HG03354 (cell line): ENCODE measurements around the gene TRPC1.
"Not testable (repeated sequence)": the region's sequence is repeated elsewhere in the genome, so short reads cannot be mapped to it uniquely, and the experiment has no call there.

Experiments
- ATAC-seq: cut with Tn5 transposase; IDR thresholded peaks from one replicate; pipeline ENCODE4 v1.9.1; 2021; ENCODE audit warnings: mild to moderate bottlenecking; ENCODE audit not compliant: unreplicated experiment, poor library complexity, severe bottlenecking

TRPC1 gene

DNA sequence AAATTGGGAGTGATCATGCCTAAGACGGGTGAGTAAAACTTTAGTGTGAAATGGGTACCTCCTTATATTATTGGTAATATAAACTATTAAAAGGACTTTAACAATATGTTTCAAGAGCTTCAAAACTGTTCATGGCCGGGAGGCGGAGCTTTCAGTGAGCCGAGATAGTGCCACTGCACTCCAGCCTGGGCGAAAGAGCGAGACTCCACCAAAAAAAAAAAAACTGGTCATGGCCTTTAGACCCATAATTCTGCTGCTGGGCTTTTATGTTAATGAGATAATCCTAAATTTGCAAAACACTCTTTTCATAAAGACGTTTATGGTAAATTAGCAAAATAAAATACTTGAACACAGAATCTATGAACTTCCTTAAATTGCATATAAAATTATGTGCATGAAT is 22.8 kb downstream of the TRPC1 start:
- ATAC-seq, result no peak

DNA sequence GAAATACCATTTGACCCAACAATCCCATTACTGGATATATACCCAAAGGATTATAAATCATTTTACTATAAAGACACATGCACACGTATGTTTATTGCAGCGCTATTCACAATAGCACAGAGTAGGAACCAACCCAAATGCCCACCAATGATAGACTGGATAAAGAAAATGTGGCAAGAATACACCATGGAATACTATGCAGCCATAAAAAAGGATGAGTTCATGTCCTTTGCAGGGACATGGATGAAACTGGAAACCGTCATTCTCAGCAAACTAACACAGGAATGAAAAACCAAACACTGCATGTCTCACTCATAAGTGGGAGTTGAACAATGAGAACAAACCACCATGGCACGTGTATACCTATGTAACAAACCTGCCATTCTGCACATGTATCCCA is 26.7 kb downstream of the TRPC1 start:
- not testable (repeated sequence) for ATAC-seq

DNA sequence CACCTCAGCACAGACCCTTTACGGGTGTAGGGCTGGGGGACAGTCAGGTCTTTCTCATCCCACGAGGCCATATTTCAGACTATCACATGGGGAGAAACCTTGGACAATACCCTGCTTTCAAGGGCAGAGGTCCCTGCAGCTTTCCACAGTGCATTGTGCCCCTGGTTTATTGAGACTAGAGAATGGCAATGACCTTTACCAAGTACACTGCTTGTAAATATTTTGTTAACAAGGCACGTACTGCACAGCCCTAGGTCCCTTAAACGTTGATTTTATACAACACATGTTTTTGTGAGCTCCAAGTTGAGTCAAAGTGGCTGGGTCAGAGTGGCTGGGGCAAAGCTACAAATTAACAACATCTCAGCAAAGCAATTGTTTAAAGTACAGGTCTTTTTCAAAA is 28.8 kb downstream of the TRPC1 start:
- not testable (repeated sequence) for ATAC-seq

DNA sequence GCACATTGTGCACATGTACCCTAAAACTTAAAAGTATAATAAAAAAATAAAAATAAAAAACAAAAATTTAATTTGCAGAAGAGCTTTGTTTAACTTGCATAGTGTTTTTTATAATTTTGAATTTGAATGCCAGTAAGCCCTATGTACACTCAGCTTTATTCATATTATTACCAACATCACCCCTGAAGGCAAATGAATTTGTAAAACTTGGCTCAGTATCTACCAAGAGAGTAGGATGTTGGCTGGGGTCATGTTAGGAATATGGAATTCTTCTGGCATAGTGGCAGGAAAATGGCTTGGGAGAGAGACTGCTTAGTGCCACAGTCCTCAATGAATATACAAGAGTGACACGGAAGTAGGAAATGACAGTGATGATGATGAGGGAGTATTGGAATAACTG is 30.7 kb downstream of the TRPC1 start:
- ATAC-seq, result no peak

GRCh38 chr3:142768338-142768737 is 44.5 kb downstream of the TRPC1 start:
- ATAC-seq, result no peak

GRCh38 chr3:142777927-142778326 is 54.1 kb downstream of the TRPC1 start:
- ATAC-seq, result no peak

GRCh38 chr3:142778541-142778940 is 54.7 kb downstream of the TRPC1 start:
- ATAC-seq, result no peak

GRCh38 chr3:142779591-142779990 is 55.8 kb downstream of the TRPC1 start:
- no peak for ATAC-seq

DNA sequence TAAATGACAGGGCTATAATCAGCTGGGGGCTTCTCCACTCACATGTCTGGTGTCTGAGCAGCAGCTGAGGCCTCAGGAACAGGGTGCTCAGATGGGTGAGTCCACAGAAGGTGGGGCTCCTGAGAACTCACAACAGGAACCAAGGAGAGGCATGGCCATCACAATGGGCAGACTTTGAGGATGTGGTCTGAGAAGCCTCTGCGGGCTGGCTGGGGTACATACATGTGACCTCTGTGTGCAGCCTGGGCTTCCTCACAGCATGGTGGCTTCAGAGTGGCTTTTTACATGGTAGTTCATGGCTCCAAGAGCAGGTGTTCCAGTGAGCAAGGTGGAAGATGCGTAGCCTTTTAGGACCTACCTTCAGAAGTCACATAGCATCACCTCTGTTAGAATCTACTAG is 58.8 kb downstream of the TRPC1 start:
- no peak for ATAC-seq

GRCh38 chr3:142784228-142784627 is 60.4 kb downstream of the TRPC1 start:
- ATAC-seq, result no peak

DNA sequence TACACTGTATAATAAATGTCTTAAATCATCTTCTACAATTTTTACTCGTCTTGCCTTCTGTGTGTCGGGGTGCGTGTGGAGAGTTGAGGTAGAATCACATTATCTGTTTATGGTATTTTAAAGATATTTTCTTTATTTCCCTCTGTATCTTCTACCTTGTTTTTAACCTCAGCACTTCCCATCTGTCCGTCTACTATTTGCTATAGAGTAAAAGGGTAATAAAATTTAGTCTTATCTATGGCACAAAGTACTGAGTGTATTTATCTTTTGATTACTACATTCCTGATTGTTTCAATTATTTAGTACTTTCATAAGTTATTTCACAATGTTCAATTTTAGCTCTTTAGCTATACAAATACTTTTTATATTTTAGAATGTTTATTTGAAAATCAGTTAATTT is 62.2 kb downstream of the TRPC1 start:
- ATAC-seq, result no peak

GRCh38 chr3:142787719-142788118 is 63.9 kb downstream of the TRPC1 start:
- ATAC-seq, result no peak

GRCh38 chr3:142794508-142794907 is 70.7 kb downstream of the TRPC1 start:
- ATAC-seq, result no peak

- ATAC-seq, result no peak
Measured at GRCh38 chr3:142795332-142795731, 71.5 kb downstream of the TRPC1 start.

GRCh38 chr3:142796823-142797222 is 73.0 kb downstream of the TRPC1 start:
- ATAC-seq, result no peak

DNA sequence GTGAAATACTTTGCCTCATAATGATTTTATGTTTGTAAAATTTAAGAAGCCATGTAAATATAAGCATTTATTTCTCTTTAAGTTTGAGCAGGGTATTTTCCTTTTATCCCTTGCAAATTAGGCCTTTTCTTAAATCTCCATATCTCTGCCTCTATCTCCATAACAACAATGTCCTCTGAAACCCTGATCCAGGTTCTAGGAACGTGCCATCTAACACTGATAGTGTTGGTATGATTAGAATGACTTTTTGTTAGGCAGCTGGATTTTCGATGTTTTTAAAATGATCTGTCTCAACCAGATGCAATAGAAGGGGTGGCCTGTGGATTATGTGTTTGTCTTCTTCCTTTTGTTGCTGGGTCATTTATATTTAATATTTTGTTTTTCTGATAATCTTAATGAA is 77.9 kb downstream of the TRPC1 start:
- no peak for ATAC-seq

DNA sequence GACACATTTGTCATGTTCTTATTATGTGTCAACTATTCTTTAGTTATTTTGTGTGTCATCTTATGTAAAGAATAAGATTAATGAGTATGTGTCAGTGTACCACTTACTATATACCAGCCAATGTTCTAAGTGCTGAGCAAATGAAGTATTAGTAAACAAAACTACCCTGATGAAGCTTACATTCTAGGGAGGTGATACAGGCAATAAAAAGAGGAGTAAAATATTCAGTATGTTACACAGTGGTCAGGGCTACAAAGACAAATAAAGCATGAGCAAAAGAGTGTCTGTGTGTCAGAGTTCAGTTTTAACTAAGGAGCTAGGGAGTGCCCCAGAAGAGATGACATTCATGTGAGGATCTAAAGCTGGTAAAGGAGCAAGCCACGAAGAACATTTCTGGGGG is 79.1 kb downstream of the TRPC1 start:
- ATAC-seq, result no peak

DNA sequence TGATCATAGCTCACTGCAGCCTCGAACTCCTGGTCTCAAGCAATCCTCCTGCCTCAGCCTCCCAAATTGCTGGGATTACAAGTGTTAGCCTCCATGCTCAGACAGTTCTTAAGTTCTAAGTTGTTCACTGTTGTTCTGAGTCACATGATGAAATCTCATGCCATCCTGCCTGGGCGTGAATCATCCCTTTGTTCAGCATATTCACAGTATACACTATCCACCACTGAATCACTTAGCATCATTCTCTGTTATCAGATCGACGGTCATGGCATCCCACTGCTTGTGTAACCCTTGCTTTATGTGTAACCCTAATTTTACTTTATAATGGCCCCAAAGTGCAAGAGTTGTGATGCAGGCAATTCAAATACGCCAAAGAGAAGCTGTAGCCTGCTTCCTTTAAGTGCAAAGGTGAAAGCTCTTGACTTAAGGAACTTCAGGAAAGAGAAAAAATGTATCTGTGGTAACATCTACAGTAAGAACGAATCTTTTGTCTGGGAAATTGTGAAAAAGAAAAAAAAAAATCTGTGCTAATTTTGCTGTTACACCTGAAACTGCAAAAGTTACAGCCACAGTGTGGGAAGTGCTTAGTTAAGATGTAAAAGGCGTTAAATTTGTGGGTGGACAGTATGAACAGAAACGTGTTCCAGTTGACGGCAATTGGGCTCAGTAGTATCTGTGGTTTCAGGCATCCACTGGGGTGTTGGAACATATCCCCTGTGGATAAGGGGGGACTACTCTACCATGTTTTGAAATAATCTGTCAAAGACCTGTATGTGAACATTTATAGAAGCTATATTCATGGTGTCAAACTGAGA is 84.5 kb downstream of the TRPC1 start:
- no peak for ATAC-seq

DNA sequence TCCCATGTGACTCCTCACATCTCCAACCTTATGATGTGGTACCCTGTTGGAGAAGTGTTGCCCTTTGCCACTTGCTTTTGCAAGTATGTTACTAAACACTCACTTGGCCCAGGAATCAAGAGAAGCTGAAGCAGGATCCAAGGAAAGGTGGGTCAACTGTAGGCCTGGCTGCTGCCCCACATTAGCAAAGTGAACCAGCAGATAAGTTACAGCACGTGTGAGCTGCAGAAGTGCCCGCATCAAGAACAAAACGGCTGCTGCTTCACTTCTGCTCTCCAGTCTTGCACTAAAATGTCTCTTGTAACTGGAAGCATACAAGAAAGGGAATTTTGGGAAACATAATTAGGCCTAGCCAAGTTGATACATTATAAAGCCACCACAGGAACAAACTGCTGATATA is 85.4 kb downstream of the TRPC1 start:
- ATAC-seq, result no peak

GRCh38 chr3:142815803-142816202 is 92.0 kb downstream of the TRPC1 start:
- ATAC-seq, result no peak

DNA sequence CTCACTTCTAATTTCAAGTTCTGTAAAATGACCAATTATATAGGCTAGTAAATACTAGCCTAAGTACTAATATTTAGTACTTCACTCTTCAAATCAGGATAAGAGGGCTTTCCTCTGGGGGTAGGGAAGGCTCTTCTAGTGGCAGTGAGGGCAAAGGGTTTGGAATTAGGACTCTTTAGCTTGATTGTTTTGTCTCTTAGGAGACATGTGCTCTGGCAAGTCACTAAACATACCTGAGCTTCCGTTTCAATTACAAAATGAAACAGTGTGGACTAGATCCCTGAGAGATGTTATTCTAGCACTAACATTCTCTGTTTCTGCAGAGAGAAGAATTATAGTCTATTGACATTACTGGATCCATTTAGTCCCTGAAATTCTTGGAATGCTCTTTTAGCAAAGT is 93.5 kb downstream of the TRPC1 start:
- ATAC-seq, result no peak

DNA sequence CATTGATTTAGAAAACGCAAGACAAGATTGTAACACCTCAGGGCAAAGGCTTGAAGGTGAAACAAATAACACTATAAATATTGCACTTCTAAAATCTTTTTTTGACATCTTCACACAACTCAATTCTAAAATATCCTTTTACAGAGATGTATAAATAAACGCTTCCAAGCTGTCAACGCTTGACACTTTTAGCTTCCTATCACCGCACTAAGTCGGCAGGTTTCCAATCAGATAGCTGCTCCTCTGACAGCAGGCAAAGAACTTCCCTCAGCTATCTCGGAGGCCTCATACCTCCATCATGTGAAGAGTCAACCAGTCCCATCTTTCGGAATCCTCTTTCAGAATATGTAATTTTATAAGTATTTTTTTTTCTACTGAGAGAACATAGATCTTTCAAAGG is 94.1 kb downstream of the TRPC1 start:
- ATAC-seq, result no peak
